Endothelial cell of umbilical vein (primary cell): Measurements from ENCODE around the gene EPS8. TPM values are rescaled to one million over a fixed set of nuclear protein-coding genes. Genes with fewer than 3 reads are reported as not detected.

Source experiments
- BruUV-seq: library from RNA; stranded (reverse); fragments of 400-500 nt; replicated peaks from 2 replicates; lab custom pipeline; 2021; lab: Mats Ljungman, UMichigan
- CTCF ChIA-PET: fragments of 300-600, 350-600 bp; sonication (Branson Sonifier 250); formaldehyde crosslinking; loops from one replicate; lab custom pipeline; 2021; ENCODE audit warnings: antibody characterized with exemption, inconsistent platforms; lab: Charles Lee
- POLR2A ChIA-PET: fragments of 300-600, 350-600 bp; sonication (Branson Sonifier 250); formaldehyde crosslinking; loops from one replicate; lab custom pipeline; 2021; ENCODE audit warnings: antibody characterized with exemption, inconsistent platforms; lab: Charles Lee
- DNase-seq: peaks from one replicate; pipeline ENCODE4 v3.0.0-alpha.2; 2011; ENCODE audit warnings: low read depth, low spot score
- FAIRE-seq: peaks from 2 replicates; lab custom pipeline; 2011; peaks lifted over from hg19 to GRCh38; lab: Jason Lieb, UNC
- H2AFZ ChIP-seq: 2 replicates; pipeline ENCODE4 v1.6.0; 2012; ENCODE audit warnings: low read depth, low read length, control low read depth, inconsistent platforms
- H3K27ac ChIP-seq: 2 replicates; pipeline ENCODE4 v1.5.1; 2011; ENCODE audit warnings: low read depth, mild to moderate bottlenecking, control low read depth, low read length, moderate library complexity; ENCODE audit not compliant: insufficient read depth
- H3K27me3 ChIP-seq, 2 experiments: 2 replicates each; pipeline versions ENCODE4 v1.6.0 to v1.6.1; 2011; ENCODE audit warnings: low read length in 2 of 2, mixed read lengths in 1 of 2; ENCODE audit not compliant: control insufficient read depth in 2 of 2, insufficient read depth in 2 of 2
- H3K36me3 ChIP-seq, 2 experiments: 2 replicates in 1 of 2; 3 replicates in 1 of 2; pipeline ENCODE4 v1.5.1; 2011; ENCODE audit warnings: low read length in 2 of 2, mild to moderate bottlenecking in 1 of 2, moderate library complexity in 1 of 2; ENCODE audit not compliant: control insufficient read depth in 2 of 2, insufficient read depth in 2 of 2; ENCODE audit errors: extremely low read depth in 1 of 2
- H3K4me1 ChIP-seq: 3 replicates; pipeline ENCODE4 v1.5.1; 2011; ENCODE audit warnings: mild to moderate bottlenecking, low read length; ENCODE audit not compliant: control insufficient read depth, insufficient read depth; ENCODE audit errors: extremely low read depth
- H3K4me2 ChIP-seq: 2 replicates; pipeline ENCODE4 v1.6.1; 2011; ENCODE audit warnings: low read length, control low read depth, mixed read lengths; ENCODE audit not compliant: insufficient read depth
- H3K4me3 ChIP-seq, 3 experiments: fragments of 200-600 bp in 1 of 3; sonication (generic), shearing (Covaris generic) in 1 of 3; replicated peaks in 1 of 3; 2 replicates each; pipeline ENCODE4 v1.5.1; 2011 to 2016; ENCODE audit warnings: control low read depth in 3 of 3, low read length in 3 of 3, mild to moderate bottlenecking in 2 of 3, inconsistent platforms in 1 of 3, low read depth in 1 of 3, moderate library complexity in 1 of 3; ENCODE audit not compliant: insufficient read depth in 1 of 3
- H3K79me2 ChIP-seq: 2 replicates; pipeline ENCODE4 v1.6.0; 2012; ENCODE audit warnings: low read length, inconsistent platforms; ENCODE audit not compliant: control insufficient read depth, insufficient read depth
- H3K9ac ChIP-seq: replicated peaks from 2 replicates; pipeline ENCODE3; 2011; ENCODE audit warnings: low read length, control low read depth; ENCODE audit not compliant: insufficient read depth; ENCODE audit errors: extremely low read depth
- H3K9me1 ChIP-seq: replicated peaks from 3 replicates; pipeline ENCODE4 v1.6.0; 2011; ENCODE audit warnings: mild to moderate bottlenecking, low read length; ENCODE audit not compliant: control insufficient read depth, insufficient read depth; ENCODE audit errors: extremely low read depth
- H3K9me3 ChIP-seq: replicated peaks from 2 replicates; pipeline ENCODE4 v1.5.1; 2012; ENCODE audit warnings: low read length, inconsistent platforms; ENCODE audit not compliant: control insufficient read depth, insufficient read depth
- H4K20me1 ChIP-seq: replicated peaks from 2 replicates; pipeline ENCODE3; 2011; ENCODE audit warnings: mild to moderate bottlenecking, low read length; ENCODE audit not compliant: control insufficient read depth, insufficient read depth; ENCODE audit errors: extremely low read depth
- CTCF ChIP-seq, 2 donors: IDR thresholded peaks; 1 replicate in 1 of 2; 2 replicates in 1 of 2; pipeline ENCODE4 v1.5.1; 2011; ENCODE audit warnings: low read length in 2 of 2, mild to moderate bottlenecking in 2 of 2, moderate library complexity in 2 of 2, control low read depth in 1 of 2, inconsistent platforms in 1 of 2, low read depth in 1 of 2; ENCODE audit not compliant: insufficient read depth in 1 of 2; ENCODE audit errors: extremely low read depth in 1 of 2
- EZH2 ChIP-seq: IDR thresholded peaks from 2 replicates; pipeline ENCODE4 v1.6.1; 2012; ENCODE audit warnings: borderline replicate concordance, low read depth, mild to moderate bottlenecking, moderate library complexity, low read length, inconsistent platforms; ENCODE audit not compliant: severe bottlenecking
- FOS ChIP-seq: IDR thresholded peaks from 2 replicates; pipeline ENCODE4 v1.6.1; 2011; ENCODE audit warnings: mild to moderate bottlenecking, low read length, moderate library complexity, borderline replicate concordance; ENCODE audit not compliant: insufficient read depth
- GATA2 ChIP-seq: IDR thresholded peaks from 2 replicates; pipeline ENCODE4 v1.7.0; 2011; ENCODE audit warnings: low read depth, mild to moderate bottlenecking, moderate library complexity, mixed read lengths, low read length; ENCODE audit not compliant: insufficient read length, insufficient read depth
- JUN ChIP-seq: IDR thresholded peaks from 2 replicates; pipeline ENCODE4 v1.6.1; 2011; ENCODE audit warnings: borderline replicate concordance, low read depth; ENCODE audit not compliant: insufficient read length, insufficient read depth
- MAX ChIP-seq: IDR thresholded peaks from 2 replicates; pipeline ENCODE4 v1.6.1; 2011; ENCODE audit not compliant: insufficient read depth, insufficient read length
- MYC ChIP-seq: IDR thresholded peaks from one replicate; pipeline ENCODE4 v1.6.1; 2011; ENCODE audit warnings: mild to moderate bottlenecking, low read depth, low read length
- POLR2A ChIP-seq: IDR thresholded peaks from 2 replicates; pipeline ENCODE4 v1.6.1; 2012; ENCODE audit warnings: low read depth, mild to moderate bottlenecking, control low read depth, low read length
- POLR2AphosphoS5 ChIP-seq: IDR thresholded peaks from 2 replicates; pipeline ENCODE4 v1.6.1; 2012; ENCODE audit warnings: low read depth, mild to moderate bottlenecking, control low read depth, low read length, moderate library complexity; ENCODE audit not compliant: insufficient read depth
- dilution Hi-C: fragments of 300-500 bp; cut with MboI; formaldehyde crosslinking; loops from one replicate; pipeline ENCODE4 v1.15.0; 2019; ENCODE audit warnings: low sequenced_read_pairs; ENCODE audit not compliant: extremely low pct_ligation_motif_present
- intact Hi-C: fragments of 100-400 bp; cut with micrococcal nuclease; formaldehyde crosslinking; loops from one replicate; pipeline ENCODE4 v1.10.0; 2022
- polyA plus RNA-seq, 4 experiments: library from polyadenylated mRNA; depleted of rRNA in 3 of 4; stranded (reverse) in 3 of 4; unstranded in 1 of 4; fragments of >200 nt; gene quantifications; 2 replicates each; pipeline versions ENCODE4 v1.2.1 to v1.2.3, GENCODE V29; 2011 to 2012; ENCODE audit warnings: missing spikeins in 1 of 4
- total RNA-seq: library from RNA; stranded (reverse); gene quantifications from 2 replicates; pipeline ENCODE4 v1.2.3, GENCODE V29; 2021

The EPS8 gene
- total and polyA plus RNA-seq, 2 donors (not counting 3 experiments of a cell fraction or from before 2014, with no cell fraction given) = 8.4 to 11.9 TPM

DNA sequence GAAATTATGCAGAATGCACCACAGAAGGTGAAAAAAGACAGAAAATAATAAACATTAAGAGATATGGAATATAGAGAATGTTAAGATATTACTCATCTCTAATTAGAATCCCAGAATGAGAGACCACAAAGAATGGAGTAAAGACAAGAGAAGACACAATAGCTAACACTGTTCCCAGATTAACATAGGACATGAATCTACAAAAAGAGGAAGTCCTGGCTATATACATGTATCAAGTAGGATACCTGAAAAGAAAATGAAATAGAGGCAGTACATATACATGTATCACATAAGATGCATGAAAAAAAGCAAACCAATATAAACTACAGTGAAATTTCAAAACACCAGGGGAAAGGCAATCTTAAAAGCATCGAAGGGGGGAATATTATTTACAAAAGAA is 5.6 kb upstream of the EPS8 start:
- Histone ChIP-seq H3K4me3 (no peak overlapping the region), H3K9me3 (no peaks in the 10 kb centered on the region), H3K79me2 (no peaks in the 10 kb centered on the region), H3K4me2 (no peak overlapping the region), H2AFZ (no peak overlapping the region), H3K4me1 (peaks cover 8% of the 10 kb centered on the region), H3K27ac (no peak overlapping the region), H3K9me1 (no peaks in the 10 kb centered on the region), H4K20me1 (no peaks in the 10 kb centered on the region), H3K27me3 (no peaks in the 10 kb centered on the region), H3K9ac (no peak overlapping the region), H3K36me3 (no peaks in the 10 kb centered on the region)
- TF ChIP-seq JUN = no peak
- TF ChIP-seq GATA2 = no peak
- TF ChIP-seq EZH2 = no peak
- no peak for TF ChIP-seq FOS
- TF ChIP-seq MAX = no peak
- TF ChIP-seq POLR2AphosphoS5 = no peak
- TF ChIP-seq MYC = no peak
- no peak for TF ChIP-seq POLR2A
- TF ChIP-seq CTCF (IDR thresholded peaks at IDR 0.05; ENCODE audit: extremely low read depth in 1 of 2, insufficient read depth in 1 of 2, low read depth in 1 of 2, low read length in 2 of 2) = no peak
- FAIRE-seq (no peak), DNase-seq (no peak)
- dilution Hi-C loops = no loop called here
- POLR2A ChIA-PET = no interaction called here
- intact Hi-C loops = loop anchor here (5.0 kb wide), 1 partner anchor 1538 kb away; no protein-coding TSS in a partner anchor
- CTCF ChIA-PET = interaction anchor here (2.1 kb wide), 1 partner anchor 210 kb away, joined by 7 read pairs; no protein-coding TSS in a partner anchor
- no TSS peak for BruUV-seq
